GM23338 (cell line): ENCODE results near the gene KIF18B.

Experiments used
- EZH2 ChIP-seq: fragments of 200-600 bp; sonication (generic); IDR thresholded peaks from one replicate; pipeline ENCODE4 v1.8.0; 2017; ENCODE audit warnings: antibody characterized with exemption, mild to moderate bottlenecking, low read depth; ENCODE audit not compliant: unreplicated experiment
- JUNB ChIP-seq: IDR thresholded peaks from one replicate; pipeline ENCODE4 v1.6.1; 2016; ENCODE audit warnings: antibody characterized with exemption; ENCODE audit not compliant: unreplicated experiment
- POLR2AphosphoS5 ChIP-seq: IDR thresholded peaks from 2 replicates; pipeline ENCODE4 v1.6.1; 2016; ENCODE audit warnings: antibody characterized with exemption, low read depth
- ZNF114 ChIP-seq: fragments of 250-450 bp; sonication (Bioruptor Pico); IDR thresholded peaks from 2 replicates; pipeline ENCODE4 v1.5.0; 2020; ENCODE audit warnings: mild to moderate bottlenecking, moderate library complexity
- TF ChIP-seq, protein P1 (sequence below), 2 experiments: fragments of 200-600 bp in 1 of 2; sonication (generic) in 1 of 2; conservative IDR thresholded peaks; 2 replicates each; pipeline versions ENCODE4 v1.5.1 to v1.6.1; 2016 to 2017; ENCODE audit warnings: antibody characterized with exemption in 2 of 2, low read depth in 2 of 2, mild to moderate bottlenecking in 2 of 2, moderate library complexity in 1 of 2
- TF ChIP-seq, protein P2 (sequence below): IDR thresholded peaks from one replicate; pipeline ENCODE4 v1.6.1; 2018; ENCODE audit warnings: antibody characterized with exemption; ENCODE audit not compliant: unreplicated experiment

DNA sequence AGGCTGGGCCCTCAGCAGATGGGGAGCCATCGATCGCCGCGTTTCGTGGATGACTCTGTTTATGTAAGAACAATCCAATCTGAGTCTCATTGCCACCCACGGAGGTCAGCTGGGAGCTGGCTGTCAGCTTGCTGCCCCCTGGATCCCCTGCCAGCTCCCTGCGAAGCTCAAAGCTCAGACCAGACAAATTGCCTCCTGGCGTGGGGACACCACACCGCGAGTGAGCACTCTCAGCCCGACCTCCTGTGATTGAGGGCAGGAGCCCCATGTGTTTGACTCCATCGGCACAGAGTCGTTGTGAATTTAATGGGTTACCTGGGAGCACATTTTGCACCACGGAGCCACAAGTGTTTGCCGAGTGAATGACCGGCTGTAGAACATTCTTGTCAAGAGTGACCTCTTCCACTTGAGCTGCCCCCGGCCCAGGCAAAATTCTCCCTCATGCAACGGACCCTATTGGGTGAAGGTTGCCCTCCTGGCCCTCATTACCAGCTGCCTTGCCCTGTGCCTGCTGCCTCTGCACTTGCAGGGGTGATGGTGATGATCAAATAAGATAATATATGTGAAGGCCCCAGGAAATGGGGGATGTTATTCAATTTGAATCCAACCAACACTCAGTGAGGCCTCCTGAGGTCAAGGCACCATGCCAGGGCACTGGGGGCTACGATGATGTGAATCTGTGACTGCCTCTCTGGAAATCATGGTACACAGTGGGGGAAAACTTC, 24.7 kb downstream of the KIF18B start:
- TF ChIP-seq, protein P1, sequence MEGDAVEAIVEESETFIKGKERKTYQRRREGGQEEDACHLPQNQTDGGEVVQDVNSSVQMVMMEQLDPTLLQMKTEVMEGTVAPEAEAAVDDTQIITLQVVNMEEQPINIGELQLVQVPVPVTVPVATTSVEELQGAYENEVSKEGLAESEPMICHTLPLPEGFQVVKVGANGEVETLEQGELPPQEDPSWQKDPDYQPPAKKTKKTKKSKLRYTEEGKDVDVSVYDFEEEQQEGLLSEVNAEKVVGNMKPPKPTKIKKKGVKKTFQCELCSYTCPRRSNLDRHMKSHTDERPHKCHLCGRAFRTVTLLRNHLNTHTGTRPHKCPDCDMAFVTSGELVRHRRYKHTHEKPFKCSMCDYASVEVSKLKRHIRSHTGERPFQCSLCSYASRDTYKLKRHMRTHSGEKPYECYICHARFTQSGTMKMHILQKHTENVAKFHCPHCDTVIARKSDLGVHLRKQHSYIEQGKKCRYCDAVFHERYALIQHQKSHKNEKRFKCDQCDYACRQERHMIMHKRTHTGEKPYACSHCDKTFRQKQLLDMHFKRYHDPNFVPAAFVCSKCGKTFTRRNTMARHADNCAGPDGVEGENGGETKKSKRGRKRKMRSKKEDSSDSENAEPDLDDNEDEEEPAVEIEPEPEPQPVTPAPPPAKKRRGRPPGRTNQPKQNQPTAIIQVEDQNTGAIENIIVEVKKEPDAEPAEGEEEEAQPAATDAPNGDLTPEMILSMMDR (conservative IDR thresholded peaks at IDR 0.05; ENCODE audit: low read depth in 2 of 2): no peak
- TF ChIP-seq POLR2AphosphoS5 (no peak), JUNB (no peak), EZH2 (no peak), ZNF114 (no peak)
- TF ChIP-seq, protein P2, sequence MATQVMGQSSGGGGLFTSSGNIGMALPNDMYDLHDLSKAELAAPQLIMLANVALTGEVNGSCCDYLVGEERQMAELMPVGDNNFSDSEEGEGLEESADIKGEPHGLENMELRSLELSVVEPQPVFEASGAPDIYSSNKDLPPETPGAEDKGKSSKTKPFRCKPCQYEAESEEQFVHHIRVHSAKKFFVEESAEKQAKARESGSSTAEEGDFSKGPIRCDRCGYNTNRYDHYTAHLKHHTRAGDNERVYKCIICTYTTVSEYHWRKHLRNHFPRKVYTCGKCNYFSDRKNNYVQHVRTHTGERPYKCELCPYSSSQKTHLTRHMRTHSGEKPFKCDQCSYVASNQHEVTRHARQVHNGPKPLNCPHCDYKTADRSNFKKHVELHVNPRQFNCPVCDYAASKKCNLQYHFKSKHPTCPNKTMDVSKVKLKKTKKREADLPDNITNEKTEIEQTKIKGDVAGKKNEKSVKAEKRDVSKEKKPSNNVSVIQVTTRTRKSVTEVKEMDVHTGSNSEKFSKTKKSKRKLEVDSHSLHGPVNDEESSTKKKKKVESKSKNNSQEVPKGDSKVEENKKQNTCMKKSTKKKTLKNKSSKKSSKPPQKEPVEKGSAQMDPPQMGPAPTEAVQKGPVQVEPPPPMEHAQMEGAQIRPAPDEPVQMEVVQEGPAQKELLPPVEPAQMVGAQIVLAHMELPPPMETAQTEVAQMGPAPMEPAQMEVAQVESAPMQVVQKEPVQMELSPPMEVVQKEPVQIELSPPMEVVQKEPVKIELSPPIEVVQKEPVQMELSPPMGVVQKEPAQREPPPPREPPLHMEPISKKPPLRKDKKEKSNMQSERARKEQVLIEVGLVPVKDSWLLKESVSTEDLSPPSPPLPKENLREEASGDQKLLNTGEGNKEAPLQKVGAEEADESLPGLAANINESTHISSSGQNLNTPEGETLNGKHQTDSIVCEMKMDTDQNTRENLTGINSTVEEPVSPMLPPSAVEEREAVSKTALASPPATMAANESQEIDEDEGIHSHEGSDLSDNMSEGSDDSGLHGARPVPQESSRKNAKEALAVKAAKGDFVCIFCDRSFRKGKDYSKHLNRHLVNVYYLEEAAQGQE: no peak
